Endothelial cell (in vitro differentiated cells): Measurements from ENCODE around the gene GIMAP1. TPM values are rescaled to one million over a fixed set of nuclear protein-coding genes. Genes with fewer than 3 reads are reported as not detected.

Experiments
- DNase-seq: peaks from one replicate; pipeline ENCODE4 v3.0.0; 2021; ENCODE audit warnings: low spot score
- H3K27ac Mint-ChIP-seq: one replicate; pipeline ENCODE4 v1.8.0; 2021; ENCODE audit warnings: mixed read lengths, inconsistent platforms; ENCODE audit not compliant: unreplicated experiment
- H3K27me3 Mint-ChIP-seq: one replicate; pipeline ENCODE4 v1.8.0; 2021; ENCODE audit warnings: mild to moderate bottlenecking, moderate library complexity, mixed read lengths, inconsistent platforms; ENCODE audit not compliant: unreplicated experiment
- H3K36me3 Mint-ChIP-seq: one replicate; pipeline ENCODE4 v1.8.0; 2021; ENCODE audit warnings: mild to moderate bottlenecking, low read depth, mixed read lengths, inconsistent platforms; ENCODE audit not compliant: unreplicated experiment
- H3K4me1 Mint-ChIP-seq: one replicate; pipeline ENCODE4 v1.8.0; 2021; ENCODE audit warnings: mild to moderate bottlenecking, mixed read lengths, inconsistent platforms; ENCODE audit not compliant: unreplicated experiment
- H3K4me3 Mint-ChIP-seq: one replicate; pipeline ENCODE4 v1.8.0; 2021; ENCODE audit warnings: mild to moderate bottlenecking, mixed read lengths, inconsistent platforms; ENCODE audit not compliant: unreplicated experiment
- H3K9me3 Mint-ChIP-seq: one replicate; pipeline ENCODE4 v1.8.0; 2021; ENCODE audit warnings: mixed read lengths, inconsistent platforms; ENCODE audit not compliant: unreplicated experiment
- CTCF ChIP-seq: fragments of 200-600 bp; sonication (generic); IDR thresholded peaks from one replicate; pipeline ENCODE4 v1.5.0; 2021; ENCODE audit warnings: antibody characterized with exemption; ENCODE audit not compliant: unreplicated experiment
- total RNA-seq: library from RNA; stranded (reverse); fragmentation: NEBNext Ultra II Directional; extraction: Animal tissue kit (Norgen Biotek cat#: 25700); gene quantifications from one replicate; pipeline ENCODE4 v1.2.1, GENCODE V29; 2021; ENCODE audit not compliant: unreplicated experiment

Gene GIMAP1
- total RNA-seq, 1 donor from 2014 or later: 3.6 TPM

GRCh38 chr7:150727381-150727780, 11.0 kb downstream of the GIMAP1 start:
- no peak for TF ChIP-seq CTCF
- Mint-ChIP-seq H3K4me1 (peaks cover 3% of the 10 kb centered on the region), H3K27ac (no peak overlapping the region), H3K36me3 (peaks cover 13% of the 10 kb centered on the region), H3K27me3 (peaks cover 11% of the 10 kb centered on the region), H3K9me3 (peaks cover 7% of the 10 kb centered on the region), H3K4me3 (no peak overlapping the region)
- DNase-seq: no peak

GRCh38 chr7:150728011-150728410, 11.6 kb downstream of the GIMAP1 start:
- TF ChIP-seq CTCF: no peak
- no peak overlapping the region for H3K4me3 Mint-ChIP-seq
- no peak for DNase-seq
- peaks cover 7% of the 10 kb centered on the region for H3K9me3 Mint-ChIP-seq
- H3K27ac Mint-ChIP-seq: no peak overlapping the region
- H3K36me3 Mint-ChIP-seq: peaks cover 17% of the 10 kb centered on the region
- H3K27me3 Mint-ChIP-seq: peaks cover 11% of the 10 kb centered on the region
- H3K4me1 Mint-ChIP-seq: no peaks in the 10 kb centered on the region

DNA sequence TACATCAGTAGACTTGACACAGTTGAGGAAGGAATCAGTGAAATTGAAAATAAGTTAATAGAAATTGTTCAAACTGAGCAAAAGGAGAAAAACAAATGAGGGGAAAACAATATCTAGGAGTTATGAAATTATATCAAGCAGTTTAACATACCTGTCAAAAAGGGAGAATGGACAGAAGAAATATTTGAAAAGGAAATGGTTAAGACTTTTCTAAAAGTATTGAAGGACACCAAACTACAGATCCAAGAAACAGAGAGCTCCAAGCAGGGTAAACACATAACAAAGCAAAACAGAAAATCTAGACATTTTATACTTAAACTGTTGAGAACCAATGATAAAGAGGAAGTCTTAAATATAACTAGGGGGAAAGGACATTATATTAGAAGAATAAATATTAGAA, 12.2 kb downstream of the GIMAP1 start:
- no peaks in the 10 kb centered on the region for H3K4me1 Mint-ChIP-seq
- H3K27me3 Mint-ChIP-seq: peaks cover 11% of the 10 kb centered on the region
- no peak for DNase-seq
- H3K36me3 Mint-ChIP-seq: peaks cover 21% of the 10 kb centered on the region
- H3K9me3 Mint-ChIP-seq: peaks cover 7% of the 10 kb centered on the region
- H3K4me3 Mint-ChIP-seq: no peak overlapping the region
- no peak for TF ChIP-seq CTCF
- no peak overlapping the region for H3K27ac Mint-ChIP-seq

- H3K27me3 Mint-ChIP-seq: peaks cover 7% of the 10 kb centered on the region
- peaks cover 26% of the 10 kb centered on the region for H3K4me1 Mint-ChIP-seq
- no peak overlapping the region for H3K4me3 Mint-ChIP-seq
- no peak for TF ChIP-seq CTCF
- peaks cover 7% of the 10 kb centered on the region for H3K9me3 Mint-ChIP-seq
- peaks cover 14% of the 10 kb centered on the region for H3K36me3 Mint-ChIP-seq
- H3K27ac Mint-ChIP-seq: no peak overlapping the region
- no peak for DNase-seq
Observed at GRCh38 chr7:150731916-150732315, 15.5 kb downstream of the GIMAP1 start.

- Mint-ChIP-seq H3K27ac (no peak overlapping the region), H3K27me3 (peaks cover 2% of the 10 kb centered on the region), H3K36me3 (peaks cover 10% of the 10 kb centered on the region), H3K9me3 (peaks cover under 1% of the 10 kb centered on the region), H3K4me1 (peaks cover 33% of the 10 kb centered on the region), H3K4me3 (peak overlapping the region; percentile 2)
- DNase-seq: no peak
- no peak for TF ChIP-seq CTCF
Observed at GRCh38 chr7:150732786-150733481, 16.5 kb downstream of the GIMAP1 start.
